Measurements from ENCODE around the gene HIC2. TPM values are rescaled to one million over a fixed set of nuclear protein-coding genes. Genes with fewer than 3 reads are reported as not detected.
"Not testable (repeated sequence)": the region's sequence is repeated elsewhere in the genome, so short reads cannot be mapped to it uniquely, and the experiment has no call there.

The HIC2 gene
- total RNA-seq, 4 donors from 2014 or later: 0.26 to 8.4 (median 5.2) TPM

GRCh38 chr22:21442123-21442522 is 25.0 kb downstream of the HIC2 start:
- H3K36me3 ChIP-seq; H3K9me3 ChIP-seq; H3K4me1 ChIP-seq; H3K27ac ChIP-seq; intact Hi-C loops (cut with DNase I; ENCODE audit: low total_unique reads); H3K4me3 ChIP-seq; H3K27me3 ChIP-seq; DNase-seq: not testable (repeated sequence)

- H3K4me3 ChIP-seq; H3K9me3 ChIP-seq; H3K27me3 ChIP-seq; intact Hi-C loops (cut with DNase I; ENCODE audit: low total_unique reads); H3K4me1 ChIP-seq; H3K27ac ChIP-seq; H3K36me3 ChIP-seq: not testable (repeated sequence)
- DNase-seq: peak in 1 of 2 donors; percentile 6
Measured at GRCh38 chr22:21442646-21443045, 25.5 kb downstream of the HIC2 start.

- Histone ChIP-seq H3K36me3 (no peaks in the 10 kb centered on the region), H3K4me1 (no peaks in the 10 kb centered on the region), H3K27me3 (no peaks in the 10 kb centered on the region), H3K9me3 (no peaks in the 10 kb centered on the region), H3K27ac (no peak overlapping the region), H3K4me3 (no peak overlapping the region)
- intact Hi-C loops (cut with DNase I; ENCODE audit: low total_unique reads): no loop called here
- peak in 1 of 2 donors; percentile 11 for DNase-seq
- no peak for TF ChIP-seq POLR2A (IDR thresholded peaks at IDR 0.05)
- TF ChIP-seq CTCF (IDR thresholded peaks at IDR 0.05): no peak
Measured at GRCh38 chr22:21443057-21443734, 26.0 kb downstream of the HIC2 start.

- Histone ChIP-seq H3K27me3 (no peaks in the 10 kb centered on the region), H3K27ac (no peak overlapping the region), H3K9me3 (no peaks in the 10 kb centered on the region), H3K4me3 (no peak overlapping the region), H3K4me1 (no peaks in the 10 kb centered on the region), H3K36me3 (no peaks in the 10 kb centered on the region)
- intact Hi-C loops (cut with DNase I; ENCODE audit: low total_unique reads): no loop called here
- DNase-seq: peak in 1 of 2 donors; percentile 11
- no peak for TF ChIP-seq CTCF (IDR thresholded peaks at IDR 0.05)
- TF ChIP-seq POLR2A (IDR thresholded peaks at IDR 0.05): no peak
Measured at GRCh38 chr22:21443735-21444421, 26.7 kb downstream of the HIC2 start.

GRCh38 chr22:21444701-21445436 is 27.7 kb downstream of the HIC2 start:
- H3K27me3 ChIP-seq: no peaks in the 10 kb centered on the region
- no peaks in the 10 kb centered on the region for H3K9me3 ChIP-seq
- H3K27ac ChIP-seq: no peak overlapping the region
- TF ChIP-seq POLR2A (IDR thresholded peaks at IDR 0.05) (no peak), CTCF (IDR thresholded peaks at IDR 0.05) (no peak)
- H3K4me3 ChIP-seq: no peak overlapping the region
- H3K36me3 ChIP-seq: no peaks in the 10 kb centered on the region
- intact Hi-C loops (cut with DNase I; ENCODE audit: low total_unique reads): no loop called here
- no peaks in the 10 kb centered on the region for H3K4me1 ChIP-seq
- peak in 1 of 2 donors; percentile 7 for DNase-seq

Data from uterus (tissue), 4 donors.